GM21526 (cell line): Measurements from ENCODE around the gene TRIP13.
A peak's percentile ranks its signal among the peaks of the same experiment; 100 is the strongest.
"Not testable (repeated sequence)": the region's sequence is repeated elsewhere in the genome, so short reads cannot be mapped to it uniquely, and the experiment has no call there.

Source experiments
- ATAC-seq: cut with Tn5 transposase; IDR thresholded peaks from one replicate; pipeline ENCODE4 v1.9.1; 2021; ENCODE audit warnings: moderate library complexity; ENCODE audit not compliant: unreplicated experiment, low FRiP score

The TRIP13 gene, protein sequence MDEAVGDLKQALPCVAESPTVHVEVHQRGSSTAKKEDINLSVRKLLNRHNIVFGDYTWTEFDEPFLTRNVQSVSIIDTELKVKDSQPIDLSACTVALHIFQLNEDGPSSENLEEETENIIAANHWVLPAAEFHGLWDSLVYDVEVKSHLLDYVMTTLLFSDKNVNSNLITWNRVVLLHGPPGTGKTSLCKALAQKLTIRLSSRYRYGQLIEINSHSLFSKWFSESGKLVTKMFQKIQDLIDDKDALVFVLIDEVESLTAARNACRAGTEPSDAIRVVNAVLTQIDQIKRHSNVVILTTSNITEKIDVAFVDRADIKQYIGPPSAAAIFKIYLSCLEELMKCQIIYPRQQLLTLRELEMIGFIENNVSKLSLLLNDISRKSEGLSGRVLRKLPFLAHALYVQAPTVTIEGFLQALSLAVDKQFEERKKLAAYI

DNA sequence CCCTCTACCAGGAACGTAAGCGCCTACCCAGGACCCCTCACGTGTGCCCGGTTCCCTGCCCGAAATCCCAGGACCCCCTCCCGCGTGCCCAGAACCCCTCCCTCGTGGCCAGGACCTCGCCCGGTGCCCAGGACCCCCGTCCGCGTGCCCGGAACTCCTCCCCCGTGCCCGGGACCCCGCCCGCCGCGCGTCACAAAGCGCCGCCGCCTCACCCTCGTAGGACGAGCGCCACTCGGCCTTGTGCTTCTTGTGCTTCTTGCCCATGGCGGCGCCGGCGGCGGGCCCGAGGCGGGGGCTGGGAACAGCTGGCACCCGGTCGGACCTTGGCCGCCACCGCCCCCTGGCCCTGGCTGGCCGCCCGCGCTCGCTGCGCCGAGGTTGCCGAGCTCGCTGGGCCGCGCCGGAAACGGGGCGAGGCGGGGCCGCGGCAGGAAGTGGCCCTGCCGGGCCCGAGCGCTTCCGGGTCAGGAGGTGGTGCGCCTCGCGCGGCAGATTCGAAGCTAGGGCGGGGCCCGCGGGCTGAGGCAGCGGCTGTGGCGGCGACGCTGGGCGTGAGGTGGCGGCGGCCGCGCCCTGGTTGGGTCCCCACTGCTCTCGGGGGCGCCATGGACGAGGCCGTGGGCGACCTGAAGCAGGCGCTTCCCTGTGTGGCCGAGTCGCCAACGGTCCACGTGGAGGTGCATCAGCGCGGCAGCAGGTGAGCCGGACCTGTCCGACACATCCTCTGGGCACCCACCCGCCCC lies at the start of gene TRIP13, which contains the start of gene BRD9:
TRIP13 (plus strand) TSS at position 491 of the 743 bp plus-strand sequence; CDS start at position 606, 115 bp downstream.
BRD9 (minus strand) TSS at position 408 of the 743 bp plus-strand sequence; CDS start at position 264, 144 bp downstream.
- ATAC-seq: peak; percentile 94

DNA sequence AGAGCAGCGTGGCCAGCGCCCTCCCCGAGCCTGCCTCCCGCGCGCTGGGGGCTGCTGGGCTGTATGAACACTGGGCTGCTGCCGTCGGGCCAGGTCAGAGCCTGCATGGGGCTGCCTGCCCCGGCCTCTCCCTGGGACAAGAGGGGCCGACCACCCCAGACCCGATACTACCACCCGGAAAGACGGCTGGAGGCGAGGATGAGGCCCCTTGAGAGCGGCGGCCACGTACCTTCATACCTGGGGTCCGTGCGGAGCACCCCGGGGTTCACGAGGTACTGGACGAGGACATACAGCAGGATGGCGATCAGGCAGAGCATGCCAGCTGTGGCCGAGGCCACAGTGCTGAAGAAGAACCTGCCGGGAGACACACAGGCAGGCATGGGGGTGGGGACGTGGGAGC lies 49.3 kb upstream of the TRIP13 start:
- ATAC-seq: not testable (repeated sequence)

DNA sequence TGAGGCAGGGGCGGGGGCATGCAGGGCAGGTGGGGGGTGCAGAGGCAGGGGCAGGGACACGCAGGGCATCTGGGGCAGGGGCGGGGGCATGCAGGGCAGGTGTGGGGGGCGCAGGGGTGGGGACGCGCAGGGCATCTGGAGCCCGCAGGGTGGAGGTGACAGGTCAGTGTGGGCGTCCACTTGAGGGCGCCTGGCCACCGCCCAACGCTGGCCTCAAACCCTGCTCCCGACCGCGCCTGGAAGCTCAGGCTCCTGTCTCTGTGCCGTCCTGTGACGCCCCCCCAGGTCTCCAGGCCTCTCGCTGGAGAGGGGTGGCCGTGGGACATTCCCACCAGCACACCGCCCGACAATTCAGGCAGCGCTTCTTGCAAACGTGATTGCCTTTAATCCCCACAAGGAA lies 48.8 kb upstream of the TRIP13 start:
- ATAC-seq: not testable (repeated sequence)

DNA sequence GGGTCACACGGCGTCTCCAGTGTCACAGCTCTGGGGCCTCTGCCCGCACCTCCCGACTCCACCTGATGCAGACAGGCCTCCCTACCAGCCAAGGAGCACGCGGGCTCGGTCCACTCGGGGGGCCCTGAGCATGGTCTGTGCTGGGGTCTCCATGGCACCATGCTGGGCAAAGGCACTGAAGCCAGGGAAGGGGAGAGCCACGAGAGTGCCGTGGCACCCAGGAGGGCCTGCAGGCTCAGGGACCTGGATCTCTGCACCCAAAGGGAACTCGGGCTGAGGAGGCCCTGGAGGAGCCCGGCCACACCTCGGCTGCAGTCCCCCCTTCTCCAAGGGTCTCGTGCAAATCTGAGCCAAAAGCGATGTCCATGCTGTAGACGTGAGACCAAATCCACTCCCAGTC lies 48.3 kb upstream of the TRIP13 start:
- ATAC-seq: not testable (repeated sequence)

DNA sequence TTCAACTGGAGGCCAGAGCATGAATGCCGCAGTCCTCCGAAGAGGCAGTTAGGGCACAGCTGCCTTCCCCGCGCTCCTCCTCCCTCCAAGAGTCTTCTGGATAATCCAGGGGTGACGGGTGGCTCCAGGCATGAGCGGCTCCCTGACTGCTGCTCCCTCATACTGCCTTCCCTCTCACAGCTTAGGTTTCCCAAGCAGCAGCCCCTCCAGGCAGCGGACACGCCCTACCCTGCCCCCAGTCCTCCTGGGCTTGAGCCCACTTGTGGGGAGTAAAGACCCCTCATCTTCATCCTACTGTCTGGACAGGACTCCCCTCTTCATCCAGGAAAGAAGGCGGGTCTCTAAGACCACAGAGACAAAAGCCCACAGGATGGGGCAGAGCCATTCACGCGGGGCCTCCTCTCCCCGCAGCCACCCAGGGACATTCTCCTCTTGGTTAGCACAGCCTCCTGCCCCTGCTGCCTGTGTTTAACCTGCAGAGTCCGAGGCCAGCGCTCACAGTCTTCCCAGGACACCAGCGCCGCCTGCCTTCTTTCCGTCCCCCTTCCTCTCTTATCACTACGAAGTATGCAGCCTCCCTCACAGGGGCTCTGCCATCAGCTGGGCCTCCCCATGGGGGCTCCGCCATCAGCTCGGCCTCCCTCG lies 47.5 kb upstream of the TRIP13 start:
- ATAC-seq: not testable (repeated sequence)

DNA sequence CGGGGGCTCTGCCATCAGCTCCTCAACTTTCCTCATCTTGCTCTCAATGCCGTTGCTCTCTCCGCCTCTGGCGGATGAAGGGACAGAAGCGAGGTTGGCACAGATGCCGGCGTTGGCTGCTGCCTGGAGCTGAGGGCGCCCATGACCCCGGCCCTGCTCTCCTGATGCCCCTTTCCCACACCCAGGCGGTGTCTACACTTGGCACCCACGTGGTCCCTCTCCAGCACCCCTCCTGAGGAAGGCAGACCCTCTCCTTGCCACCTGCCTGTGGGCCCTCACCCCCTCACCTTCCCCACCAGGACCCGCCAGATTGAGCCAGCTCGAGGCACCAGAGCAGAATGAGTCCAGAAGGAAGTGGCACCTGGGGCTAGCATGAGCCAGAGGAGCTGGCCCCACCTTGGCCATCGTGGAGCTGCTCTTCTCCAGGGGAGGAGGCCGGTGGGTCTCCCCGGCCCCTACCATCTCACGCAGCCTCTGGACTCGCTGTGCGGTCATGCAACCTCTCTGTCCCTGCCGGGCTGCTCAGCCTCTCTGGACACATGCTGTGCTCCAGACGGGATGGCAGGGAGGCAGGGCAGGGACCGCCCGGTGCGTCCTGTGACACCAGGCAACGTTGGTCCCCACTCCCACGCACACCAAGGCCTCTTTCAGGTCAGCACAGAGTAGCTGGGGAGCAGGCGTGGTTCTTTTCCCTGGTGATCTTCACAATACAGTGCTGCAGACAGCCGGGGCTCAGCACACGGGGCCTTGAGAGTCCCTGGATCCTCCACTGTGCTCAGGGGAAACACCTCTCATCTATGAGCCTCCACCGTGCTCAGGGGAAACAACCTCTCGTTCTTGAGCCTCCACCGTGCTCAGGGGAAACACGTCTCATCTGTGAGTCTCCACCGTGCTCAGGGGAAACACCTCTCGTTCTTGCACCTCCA lies 46.7 kb upstream of the TRIP13 start:
- not testable (repeated sequence) for ATAC-seq

DNA sequence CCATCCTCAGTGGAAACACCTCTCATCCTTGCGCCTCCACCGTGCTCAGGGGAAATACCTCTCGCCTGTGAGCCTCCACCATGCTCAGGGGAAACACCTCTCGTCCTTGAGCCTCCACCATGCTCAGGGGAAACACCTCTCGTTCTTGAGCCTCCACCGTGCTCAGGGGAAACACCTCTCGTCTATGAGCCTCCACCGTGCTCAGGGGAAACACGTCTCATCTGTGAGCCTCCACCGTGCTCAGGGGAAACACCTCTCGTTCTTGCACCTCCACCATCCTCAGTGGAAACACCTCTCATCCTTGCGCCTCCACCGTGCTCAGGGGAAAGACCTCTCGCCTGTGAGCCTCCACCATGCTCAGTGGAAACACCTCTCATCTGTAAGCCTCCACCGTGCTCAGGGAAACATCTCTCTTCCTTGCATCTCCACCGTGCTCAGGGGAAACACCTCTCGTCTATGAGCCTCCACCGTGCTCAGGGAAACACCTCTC lies 46.0 kb upstream of the TRIP13 start:
- ATAC-seq: not testable (repeated sequence)

DNA sequence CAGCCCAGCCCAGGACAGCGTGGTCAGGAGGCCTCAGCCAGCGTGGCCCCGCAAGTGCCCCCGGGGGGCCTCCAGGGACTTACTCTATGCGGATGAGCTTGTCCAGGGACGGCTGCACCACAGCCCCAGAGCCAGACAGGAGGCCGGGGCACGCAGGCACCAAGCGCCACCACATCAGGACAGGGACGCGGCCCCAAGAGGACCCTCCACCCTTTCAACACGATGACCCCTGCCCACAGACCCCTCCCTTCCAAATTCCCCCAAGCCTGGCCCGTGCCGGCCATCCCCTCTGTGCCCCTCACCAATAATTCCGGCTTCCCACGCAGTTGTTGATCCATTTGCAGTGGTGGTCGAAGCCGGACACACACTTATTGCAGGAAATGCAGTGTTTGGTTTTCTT lies 45.5 kb upstream of the TRIP13 start:
- not testable (repeated sequence) for ATAC-seq

DNA sequence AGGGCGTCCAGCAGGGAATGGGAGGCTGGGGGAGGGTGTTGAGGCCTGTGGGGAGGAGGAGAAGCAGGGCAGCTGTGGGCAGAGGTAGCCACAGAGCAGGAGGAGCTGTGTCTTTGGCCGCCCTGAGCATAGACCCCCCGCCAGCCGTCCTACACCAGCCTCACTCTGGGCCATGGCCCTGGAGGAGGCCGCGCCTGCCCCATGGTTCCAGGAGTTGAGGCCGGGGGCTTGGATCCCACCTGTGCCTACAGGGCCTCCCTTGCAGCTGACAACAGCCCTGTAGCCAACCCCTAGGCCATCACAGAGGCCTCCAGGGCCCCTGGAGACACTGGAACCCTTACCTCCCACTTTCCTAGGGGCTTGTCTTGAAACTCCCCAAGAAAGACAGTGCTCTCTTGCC lies 44.9 kb upstream of the TRIP13 start:
- ATAC-seq: not testable (repeated sequence)

DNA sequence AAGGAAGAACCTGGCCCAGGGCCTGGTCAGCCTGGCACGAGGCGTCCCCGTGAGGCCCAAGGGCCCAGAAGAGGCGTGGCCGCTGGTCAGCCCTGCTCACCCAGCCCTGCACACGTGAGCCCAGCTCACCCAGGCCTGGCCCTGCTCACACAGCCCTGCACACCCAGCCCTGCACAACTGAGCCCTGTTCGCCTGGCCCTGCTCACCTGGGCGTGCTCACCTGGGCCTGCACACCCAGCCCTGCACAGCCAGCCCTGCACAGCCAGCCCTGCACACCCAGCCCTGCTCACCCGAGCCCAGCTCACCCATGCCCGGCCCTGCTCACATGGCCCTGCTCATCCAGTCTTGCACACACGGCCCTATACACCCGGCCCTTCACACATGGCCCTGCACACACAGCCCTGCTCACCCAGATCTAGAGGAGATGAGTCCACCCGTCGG lies 44.0 kb upstream of the TRIP13 start:
- ATAC-seq: no peak

DNA sequence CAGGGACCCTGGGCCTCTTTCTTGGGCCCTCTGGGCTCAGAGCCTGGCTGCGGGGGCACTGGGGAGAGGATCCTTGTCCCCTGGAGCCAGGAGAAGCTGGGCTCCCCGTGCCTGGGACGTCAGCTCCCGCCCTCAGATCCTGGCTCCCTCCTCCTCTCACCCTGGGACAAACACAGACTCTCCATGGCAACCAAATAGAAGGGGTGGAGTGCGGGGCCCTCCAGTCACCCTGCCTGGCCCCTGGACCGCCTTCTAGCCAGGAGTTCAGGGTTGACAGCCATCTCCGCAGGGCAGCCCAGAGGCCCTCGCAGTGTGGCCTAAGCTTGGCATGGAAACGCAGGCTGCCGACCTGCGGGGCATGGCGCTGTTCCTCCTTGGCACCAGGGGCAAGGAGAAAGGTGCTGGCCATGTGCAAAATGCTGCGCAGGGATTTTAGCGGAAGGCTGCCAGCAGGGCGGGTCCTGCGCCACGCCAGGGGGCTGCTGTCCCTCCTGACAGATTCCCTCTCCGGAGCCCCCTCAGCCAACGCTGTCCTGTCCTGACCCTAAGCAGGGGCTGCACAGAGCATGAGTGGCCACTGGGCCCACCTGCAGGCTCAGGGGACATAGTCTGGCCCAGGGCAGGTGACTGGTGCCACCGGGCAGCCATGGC lies 42.9 kb upstream of the TRIP13 start:
- ATAC-seq: no peak

DNA sequence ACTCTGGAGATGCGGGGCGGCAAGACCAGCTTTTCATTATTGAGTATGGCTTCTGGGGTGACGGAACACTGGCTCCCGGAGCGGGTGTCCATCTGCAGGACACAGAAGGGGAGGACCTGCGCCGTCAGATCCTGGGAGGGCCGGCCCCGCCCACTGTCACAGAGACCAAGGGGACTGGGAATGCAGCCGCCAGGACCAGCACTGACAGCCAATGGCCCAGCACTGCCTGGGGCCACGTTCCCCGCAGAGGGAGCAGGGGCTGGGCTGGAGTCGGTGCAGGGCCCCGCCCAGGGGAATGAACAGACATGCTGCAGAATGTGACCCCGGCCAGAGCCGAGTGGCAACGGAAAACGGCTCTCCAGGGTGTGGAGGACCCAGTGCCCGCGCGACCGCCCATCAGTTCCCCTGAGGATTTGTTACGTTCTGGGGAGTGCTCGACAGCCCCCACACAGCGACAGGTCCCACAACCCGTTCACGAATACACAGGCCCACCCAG lies 42.1 kb upstream of the TRIP13 start, which contains the start of gene ZDHHC11:
ZDHHC11 (minus strand) TSS at position 476 of the 496 bp plus-strand sequence; CDS start at position 92, 384 bp downstream.
- no peak for ATAC-seq

DNA sequence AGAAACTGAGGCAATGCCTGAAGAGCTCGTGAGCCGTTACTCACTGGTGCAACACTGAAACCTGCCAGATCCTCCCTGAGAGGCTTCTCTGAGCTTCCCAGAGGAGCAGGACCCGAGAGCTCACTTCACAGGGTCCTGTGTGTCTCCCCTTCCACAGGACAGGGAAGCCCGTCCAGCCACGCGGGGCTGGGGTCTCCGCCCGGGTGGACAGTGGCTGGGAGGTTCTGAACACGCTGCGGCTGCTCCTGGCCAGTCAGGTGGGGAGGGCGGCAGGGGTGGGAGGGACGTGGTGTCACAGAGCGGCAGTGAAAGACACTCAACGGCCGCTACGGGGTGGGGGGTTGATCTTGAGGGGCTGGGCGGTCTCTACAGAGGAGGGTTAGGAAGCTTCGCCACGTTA lies 41.6 kb upstream of the TRIP13 start:
- no peak for ATAC-seq

DNA sequence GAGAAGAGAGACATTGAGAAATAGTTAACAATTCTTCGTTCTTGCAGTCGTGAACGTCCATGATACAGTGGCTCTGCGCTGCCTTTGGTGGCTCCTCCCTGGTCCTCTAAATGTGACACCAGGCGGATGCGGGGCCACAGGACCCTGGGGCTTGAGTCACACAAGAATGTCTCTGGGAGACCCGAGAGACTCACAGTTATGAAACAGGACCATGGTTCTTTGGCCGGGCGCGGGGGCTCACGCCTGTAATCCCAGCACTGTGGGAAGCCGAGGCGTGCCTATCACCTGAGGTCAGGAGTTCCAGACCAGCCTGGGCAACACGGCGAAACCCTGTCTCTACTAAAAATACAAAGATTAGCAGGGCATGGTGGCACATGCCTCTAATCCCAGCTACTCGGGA lies 41.1 kb upstream of the TRIP13 start:
- ATAC-seq: no peak

DNA sequence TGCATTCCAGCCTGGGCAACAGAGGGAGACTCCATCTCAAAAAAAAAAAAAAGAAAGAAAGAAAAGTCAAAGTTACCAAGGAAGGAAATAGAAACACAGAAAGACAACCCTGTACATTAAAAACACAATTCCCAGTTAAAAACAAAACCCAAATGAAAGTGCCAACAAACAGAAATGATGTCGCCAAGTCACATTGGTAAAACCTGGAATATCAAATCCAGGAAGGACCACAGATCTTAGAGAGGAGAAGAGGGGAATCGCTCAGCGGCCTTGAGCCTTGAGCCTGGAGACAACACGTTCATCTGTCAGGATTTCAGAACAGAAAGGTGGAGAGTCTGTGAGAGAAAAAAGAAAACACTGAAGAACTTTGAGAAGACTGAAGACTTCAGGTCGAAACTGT lies 40.7 kb upstream of the TRIP13 start:
- no peak for ATAC-seq

DNA sequence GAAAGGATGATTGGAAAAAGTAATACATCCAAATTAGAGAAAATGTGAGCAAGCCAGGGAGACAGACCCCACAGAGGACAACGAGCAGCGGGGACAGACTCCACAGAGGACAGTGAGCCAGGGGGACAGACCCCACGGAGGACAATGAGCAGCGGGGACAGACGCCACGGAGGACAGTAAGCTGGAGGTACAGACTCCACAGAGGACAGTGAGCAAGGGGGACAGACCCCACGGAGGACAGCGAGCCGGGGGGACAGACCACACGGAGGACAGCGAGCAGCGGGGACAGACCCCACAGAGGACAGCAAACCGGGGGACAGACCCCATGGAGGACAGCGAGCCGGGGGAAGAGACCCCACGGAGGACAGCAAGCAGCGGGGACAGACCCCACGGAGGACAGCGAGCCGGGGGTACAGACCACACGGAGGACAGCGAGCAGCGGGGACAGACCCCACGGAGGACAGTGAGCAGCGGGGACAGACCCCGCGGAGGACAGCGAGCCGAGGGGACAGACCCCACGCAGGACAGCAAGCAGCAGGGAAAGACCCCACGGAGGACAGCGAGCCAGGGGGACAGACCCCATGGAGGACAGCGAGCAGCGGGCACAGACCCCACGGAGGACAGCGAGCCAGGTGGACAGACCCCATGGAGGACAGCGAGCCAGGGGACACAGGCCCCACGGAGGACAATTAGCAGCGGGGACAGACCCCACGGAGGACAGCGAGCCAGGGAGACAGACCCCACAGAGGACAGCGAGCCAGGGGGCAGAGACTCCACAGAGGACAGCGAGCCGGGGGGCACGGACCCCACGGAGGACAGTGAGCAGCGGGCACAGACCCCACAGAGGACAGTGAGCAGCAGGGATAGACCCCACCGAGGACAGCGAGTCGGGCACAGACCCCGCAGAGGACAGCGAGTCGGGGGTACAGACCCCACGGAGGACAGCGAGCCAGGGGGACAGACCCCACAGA lies 40.0 kb upstream of the TRIP13 start:
- ATAC-seq: no peak

DNA sequence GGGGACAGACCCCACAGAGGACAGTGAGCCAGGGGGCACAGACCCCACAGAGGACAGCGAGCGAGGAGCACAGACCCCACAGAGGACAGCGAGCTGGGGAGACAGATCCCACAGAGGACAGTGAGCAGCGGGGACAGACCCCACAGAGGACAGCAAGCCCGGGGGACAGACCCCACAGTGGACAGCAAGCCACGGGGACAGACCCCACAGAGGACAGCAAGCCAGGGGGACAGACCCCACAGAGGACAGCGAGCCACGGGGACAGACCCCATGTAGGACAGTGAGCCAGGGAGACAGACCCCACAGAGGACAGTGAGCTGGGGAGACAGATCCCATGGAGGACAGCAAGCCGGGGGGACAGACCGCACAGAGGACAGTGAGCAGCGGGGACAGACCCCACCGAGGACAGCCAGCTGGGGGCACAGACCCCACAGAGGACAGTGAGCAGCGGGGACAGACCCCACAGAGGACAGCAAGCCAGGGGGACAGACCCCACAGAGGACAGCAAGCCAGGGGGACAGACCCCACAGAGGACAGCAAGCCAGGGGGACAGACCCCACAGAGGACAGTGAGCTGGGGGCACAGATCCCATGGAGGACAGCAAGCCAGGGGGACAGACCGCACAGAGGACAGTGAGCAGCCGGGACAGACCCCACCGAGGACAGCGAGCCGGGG lies 39.1 kb upstream of the TRIP13 start:
- not testable (repeated sequence) for ATAC-seq
